ENCODE data around the gene BAIAP2. TPM values are rescaled to one million over a fixed set of nuclear protein-coding genes. Genes with fewer than 3 reads are reported as not detected.
"Not testable (repeated sequence)": the region's sequence is repeated elsewhere in the genome, so short reads cannot be mapped to it uniquely, and the experiment has no call there.

The BAIAP2 gene
- total RNA-seq, 2 donors from 2014 or later, result 20.8 to 22.7 TPM

GRCh38 chr17:81151278-81151677 is 116.3 kb downstream of the BAIAP2 start:
- no peak for ATAC-seq
- intact Hi-C loops (cut with DNase I, micrococcal nuclease), result no loop called here
- no peak for DNase-seq

- intact Hi-C loops (cut with DNase I, micrococcal nuclease), result no loop called here
- DNase-seq (no peak), ATAC-seq (no peak)
Observed at GRCh38 chr17:81152288-81152828, 117.4 kb downstream of the BAIAP2 start.

GRCh38 chr17:81153340-81153803 is 118.4 kb downstream of the BAIAP2 start:
- DNase-seq, result no peak
- ATAC-seq, result no peak
- intact Hi-C loops (cut with DNase I, micrococcal nuclease), result no loop called here

DNA sequence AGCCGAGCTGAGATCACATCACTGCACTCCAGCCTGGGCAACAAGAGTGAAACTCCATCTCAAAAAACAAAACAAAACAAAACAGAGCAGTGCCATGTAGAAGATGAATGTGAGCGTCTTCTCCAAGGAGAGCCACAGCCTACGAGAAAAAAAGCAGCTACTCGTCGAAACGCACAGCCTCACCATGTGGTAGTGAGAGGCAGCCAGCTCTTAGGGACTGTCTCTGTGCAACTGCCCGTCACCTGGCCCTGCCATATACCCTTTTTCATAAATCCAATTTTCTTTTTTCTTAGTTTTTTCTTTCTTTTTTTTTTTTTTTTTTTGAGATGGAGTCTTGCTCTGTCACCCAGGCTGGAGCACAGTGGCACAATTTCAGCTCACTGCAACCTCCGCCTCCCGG is 119.1 kb downstream of the BAIAP2 start:
- ATAC-seq; DNase-seq; intact Hi-C loops (cut with DNase I, micrococcal nuclease): not testable (repeated sequence)

GRCh38 chr17:81154961-81155360 is 120.0 kb downstream of the BAIAP2 start:
- intact Hi-C loops (cut with DNase I, micrococcal nuclease), result no loop called here
- ATAC-seq (no peak), DNase-seq (no peak)

GRCh38 chr17:81156866-81157805 is 122.2 kb downstream of the BAIAP2 start:
- no peak for DNase-seq
- intact Hi-C loops (cut with DNase I, micrococcal nuclease), result no loop called here
- no peak for ATAC-seq

DNA sequence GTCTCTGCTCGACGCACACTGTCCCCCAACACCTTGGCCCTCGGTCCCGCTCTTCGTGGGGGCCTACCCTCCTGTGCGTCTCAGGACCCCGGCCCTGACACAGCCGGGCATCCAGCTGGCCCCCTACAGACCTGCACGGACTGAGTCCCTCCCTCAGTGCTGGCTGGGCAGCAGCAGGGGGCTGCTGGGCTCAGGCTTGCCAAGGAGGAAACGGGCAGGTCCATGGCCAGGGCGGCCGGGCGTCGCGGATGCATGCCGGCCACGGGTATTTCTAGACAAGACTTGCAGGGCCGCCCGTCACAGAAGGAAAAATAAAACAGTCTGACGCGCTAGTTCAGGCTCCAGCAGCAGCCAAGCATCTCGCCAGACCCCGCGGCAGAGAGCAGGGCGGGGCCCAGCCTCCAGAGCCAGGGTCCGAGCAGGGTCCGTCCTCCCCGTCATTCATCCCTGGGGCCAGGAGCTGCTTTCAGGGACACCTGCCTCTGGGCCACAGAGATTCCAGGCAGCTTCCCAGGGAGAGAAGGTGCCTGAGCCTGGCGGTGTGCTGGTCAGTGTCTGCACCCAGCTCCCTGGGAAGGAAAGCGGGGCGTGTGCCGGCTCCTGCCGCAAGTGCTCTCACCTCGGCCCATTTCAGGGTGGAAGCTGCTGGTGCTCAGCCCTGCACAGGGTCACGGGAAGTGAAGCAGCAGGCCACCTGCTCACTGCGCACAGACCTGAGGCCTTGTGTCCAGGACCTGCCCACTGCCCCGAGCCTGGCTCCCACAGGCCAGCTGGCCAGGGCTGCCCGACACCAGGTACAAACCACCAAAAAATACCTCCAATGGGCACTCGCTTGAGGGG is 123.1 kb downstream of the BAIAP2 start:
- ATAC-seq, result no peak
- no peak for DNase-seq
- intact Hi-C loops (cut with DNase I, micrococcal nuclease), result no loop called here

DNA sequence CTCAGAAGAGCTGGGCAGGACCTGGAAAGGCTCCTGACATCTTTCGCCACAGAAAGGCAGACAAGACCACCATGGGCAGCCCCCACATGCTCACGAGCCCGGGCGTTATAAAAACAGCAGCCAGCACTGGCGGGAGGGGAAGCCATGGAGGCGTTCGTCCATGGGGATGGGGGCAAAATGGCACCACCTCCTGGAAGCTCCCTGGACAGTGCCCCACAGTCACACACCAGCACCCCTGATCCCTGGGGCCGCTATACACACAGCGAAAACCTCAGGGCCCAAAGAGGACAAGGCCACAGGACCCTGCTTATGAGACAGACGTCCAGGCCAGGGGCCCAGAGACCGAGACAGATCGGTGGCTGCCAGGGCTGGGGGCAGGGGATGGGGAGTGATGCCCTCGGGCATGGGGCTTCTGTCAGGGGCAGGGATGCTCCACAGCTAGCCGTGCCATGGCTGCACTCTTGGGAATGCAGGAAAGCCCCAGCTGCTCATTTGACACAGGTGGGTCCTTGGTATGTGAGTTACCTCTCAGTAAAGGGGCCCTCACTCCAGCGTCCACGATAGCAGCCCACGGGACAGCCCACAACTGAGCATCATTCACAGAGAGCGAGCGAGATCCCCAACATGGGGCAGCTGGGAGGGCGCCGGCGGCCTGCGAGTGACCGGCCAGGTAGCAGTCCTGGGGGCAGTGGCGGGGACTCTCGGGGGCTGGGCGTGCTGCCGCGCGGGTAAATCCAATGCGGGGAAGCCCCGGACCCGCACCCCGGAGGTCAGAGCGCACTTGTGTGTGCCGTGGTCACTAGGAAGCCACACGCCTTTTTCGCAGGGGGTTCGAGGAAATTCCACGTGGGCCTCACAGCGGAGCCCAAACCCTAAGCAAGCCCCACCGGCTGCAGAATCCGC is 124.0 kb downstream of the BAIAP2 start:
- ATAC-seq (no peak), DNase-seq (no peak)
- intact Hi-C loops (cut with DNase I, micrococcal nuclease), result no loop called here

DNA sequence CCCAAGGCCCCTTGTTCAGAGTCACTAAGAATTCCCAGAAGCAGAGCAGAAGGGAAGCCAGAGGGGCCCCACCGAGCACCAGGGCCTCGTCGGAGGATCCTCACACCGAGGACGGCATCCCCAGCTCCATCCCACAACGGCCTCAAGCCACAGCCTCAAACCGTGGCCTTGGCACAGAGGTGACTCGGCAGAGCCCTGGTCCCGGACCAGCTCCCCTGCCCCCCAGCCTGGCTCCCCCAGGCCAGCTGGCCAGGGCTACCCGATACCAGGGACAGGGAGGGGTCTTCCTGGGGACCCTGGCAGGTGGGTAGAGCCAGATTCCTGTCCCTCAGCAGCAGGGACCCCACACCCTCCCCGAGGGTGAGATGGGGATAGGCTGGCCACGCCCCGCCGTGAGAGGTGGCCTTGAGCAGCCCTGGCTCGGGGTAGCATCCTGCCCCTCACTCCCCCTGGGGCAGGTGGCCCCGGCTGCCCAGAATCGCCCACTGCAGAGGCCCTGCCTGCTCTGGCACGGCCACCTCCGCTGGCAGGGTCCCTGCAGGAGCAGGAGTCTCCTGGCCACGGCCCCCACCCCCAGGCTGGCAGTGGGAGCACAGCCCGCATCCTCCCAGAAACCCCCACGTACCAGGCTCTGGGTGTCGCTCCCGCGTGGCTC is 124.8 kb downstream of the BAIAP2 start:
- no peak for DNase-seq
- intact Hi-C loops (cut with DNase I, micrococcal nuclease), result no loop called here
- ATAC-seq, result no peak

- DNase-seq (peak in 1 of 2 donors; percentile 41), ATAC-seq (no peak)
- intact Hi-C loops (cut with DNase I, micrococcal nuclease), result no loop called here
Observed at GRCh38 chr17:81160306-81160705, 125.4 kb downstream of the BAIAP2 start.

DNA sequence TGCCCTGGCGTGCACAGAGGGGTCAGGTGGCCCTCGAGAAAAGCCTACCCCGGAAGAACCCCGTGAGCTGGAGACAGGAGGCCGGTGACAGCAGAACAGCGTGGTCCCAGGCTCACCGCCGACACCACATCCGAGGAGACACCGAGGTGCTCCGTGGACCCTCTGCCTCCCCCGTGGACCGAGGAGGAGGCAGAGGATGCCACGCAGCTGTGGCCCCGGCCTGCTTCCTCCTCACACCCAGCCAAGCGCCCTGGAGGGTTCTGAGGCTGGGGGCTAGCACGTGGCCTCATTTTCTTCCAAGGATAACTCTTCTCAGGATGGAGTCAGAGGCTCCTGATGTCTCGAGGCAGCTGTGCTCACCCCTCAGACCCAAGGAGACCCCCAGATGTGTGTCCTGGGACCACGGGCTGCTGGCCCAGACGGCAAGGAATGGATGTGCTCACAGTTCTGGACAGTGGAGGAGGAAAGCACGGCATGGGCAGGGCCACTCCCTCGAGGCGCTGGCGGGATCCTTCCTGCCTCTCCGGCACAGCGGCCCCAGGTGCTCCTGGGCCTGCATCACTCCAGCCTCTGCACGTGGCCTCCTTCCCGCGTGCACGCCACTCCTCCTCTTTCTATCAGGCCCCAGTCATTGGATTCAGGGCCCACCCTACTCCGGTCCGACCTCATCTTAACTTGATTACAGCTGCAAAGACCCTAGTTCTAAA is 125.9 kb downstream of the BAIAP2 start:
- intact Hi-C loops (cut with DNase I, micrococcal nuclease), result no loop called here
- no peak for ATAC-seq
- no peak for DNase-seq

DNA sequence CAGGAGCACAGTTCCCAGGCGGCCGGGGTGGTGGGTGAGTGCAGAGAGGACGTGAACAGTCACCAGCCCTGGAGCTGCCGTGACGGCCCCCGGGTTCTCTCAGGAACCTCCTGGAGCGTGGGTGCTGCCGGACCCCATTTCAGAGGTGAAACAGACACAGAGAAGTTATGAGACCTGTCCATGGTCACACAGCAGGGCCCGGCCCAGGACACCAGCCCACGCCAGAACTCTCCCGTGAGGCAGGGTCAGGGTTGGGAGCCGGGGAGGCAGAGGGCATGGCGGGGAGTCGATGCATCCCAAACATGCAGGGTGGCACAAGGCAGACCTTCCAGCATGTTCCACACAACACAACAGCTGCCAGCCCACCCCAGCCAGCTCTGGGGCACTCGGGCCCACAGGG is 126.6 kb downstream of the BAIAP2 start:
- ATAC-seq, result no peak
- no peak for DNase-seq
- intact Hi-C loops (cut with DNase I, micrococcal nuclease), result no loop called here

GRCh38 chr17:81161972-81162371 is 127.0 kb downstream of the BAIAP2 start:
- no peak for ATAC-seq
- no peak for DNase-seq
- intact Hi-C loops (cut with DNase I, micrococcal nuclease), result no loop called here

GRCh38 chr17:81162491-81162890 is 127.5 kb downstream of the BAIAP2 start:
- intact Hi-C loops (cut with DNase I, micrococcal nuclease), result no loop called here
- DNase-seq, result no peak
- no peak for ATAC-seq

GRCh38 chr17:81163051-81163695 is 128.2 kb downstream of the BAIAP2 start:
- no peak for ATAC-seq
- DNase-seq, result no peak
- intact Hi-C loops (cut with DNase I, micrococcal nuclease), result no loop called here

- intact Hi-C loops (cut with DNase I, micrococcal nuclease), result no loop called here
- DNase-seq, result no peak
- ATAC-seq, result no peak
Observed at GRCh38 chr17:81163703-81164370, 128.9 kb downstream of the BAIAP2 start.

Data from left colon (tissue), 2 donors.